ENCODE results near the gene FAM83C.

The FAM83C gene

GRCh38 chr20:35252037-35252461, 40.2 kb downstream of the FAM83C start:
- FAIRE-seq (peak; percentile 53), DNase-seq (ENCODE audit: insufficient read length) (no peak)
- no peak for TF ChIP-seq POLR2AphosphoS5 (IDR thresholded peaks at IDR 0.05; ENCODE audit: low read depth, low read length)
- TF ChIP-seq TAF1 (IDR thresholded peaks at IDR 0.05; ENCODE audit: borderline replicate concordance, low read depth, low read length), result no peak
- no peak for TF ChIP-seq POLR2A (IDR thresholded peaks at IDR 0.05; ENCODE audit: low read depth, low read length)

DNA sequence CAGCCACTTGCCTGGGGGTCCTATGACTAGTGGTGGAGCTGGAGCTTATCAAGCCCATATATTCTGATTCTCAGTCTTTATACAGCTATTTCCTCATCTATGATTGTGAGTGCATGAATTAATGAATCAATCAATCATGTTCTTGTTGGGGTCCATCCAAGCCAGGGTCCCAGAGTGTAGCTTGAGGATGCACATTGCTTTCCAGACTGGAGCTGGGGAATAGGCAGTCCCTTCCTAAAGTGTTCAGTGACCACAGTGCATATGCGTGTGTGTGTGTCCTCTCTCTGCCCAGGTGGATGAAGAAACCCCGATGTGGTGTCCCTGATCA, 40.6 kb downstream of the FAM83C start:
- FAIRE-seq (no peak), DNase-seq (ENCODE audit: insufficient read length) (no peak)
- no peak for TF ChIP-seq POLR2A (IDR thresholded peaks at IDR 0.05; ENCODE audit: low read depth, low read length)
- TF ChIP-seq TAF1 (IDR thresholded peaks at IDR 0.05; ENCODE audit: borderline replicate concordance, low read depth, low read length), result no peak
- TF ChIP-seq POLR2AphosphoS5 (IDR thresholded peaks at IDR 0.05; ENCODE audit: low read depth, low read length), result no peak

DNA sequence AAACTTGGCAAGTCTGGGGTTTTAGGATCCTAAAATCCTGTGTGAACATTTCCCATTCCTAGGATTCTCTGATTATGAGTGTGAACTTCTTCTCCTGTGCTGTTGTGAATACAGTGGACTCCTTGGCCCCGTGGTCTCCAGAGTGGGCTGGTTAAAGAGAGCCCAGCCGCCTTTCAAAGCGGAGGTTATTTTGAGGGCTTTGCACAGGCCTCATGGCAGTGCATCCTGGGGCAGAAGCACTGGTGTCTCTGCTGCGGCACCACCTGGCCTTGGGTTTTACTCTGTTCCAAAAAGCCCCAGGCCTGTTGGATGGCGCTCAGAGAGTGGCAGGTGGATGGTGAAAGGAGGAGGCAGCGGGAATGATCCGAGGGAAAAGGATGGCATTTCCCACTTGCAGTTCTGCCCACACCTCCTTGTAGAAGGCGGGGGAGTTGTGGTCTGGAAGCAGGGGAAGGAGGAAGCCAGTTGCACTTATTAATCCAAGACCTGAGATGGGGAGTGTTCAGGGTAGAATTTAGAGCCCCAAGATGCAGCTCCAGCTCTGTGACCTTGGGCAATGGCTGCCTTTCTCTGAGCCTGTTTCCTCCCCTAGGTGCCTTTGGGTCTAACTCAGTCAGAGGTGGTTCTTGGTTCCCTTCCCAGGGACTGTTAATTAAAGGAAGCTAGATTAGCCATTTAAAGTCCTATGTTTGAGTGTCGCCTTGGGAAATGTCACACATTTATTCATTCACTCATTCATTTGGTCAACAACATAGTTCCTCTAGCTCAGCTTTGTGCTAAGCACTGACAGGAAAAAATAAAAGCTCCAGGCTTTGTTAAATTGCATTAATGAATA, 43.4 kb downstream of the FAM83C start:
- DNase-seq (ENCODE audit: insufficient read length) (no peak), FAIRE-seq (no peak)
- no peak for TF ChIP-seq TAF1 (IDR thresholded peaks at IDR 0.05; ENCODE audit: borderline replicate concordance, low read depth, low read length)
- TF ChIP-seq POLR2A (IDR thresholded peaks at IDR 0.05; ENCODE audit: low read depth, low read length), result no peak

DNA sequence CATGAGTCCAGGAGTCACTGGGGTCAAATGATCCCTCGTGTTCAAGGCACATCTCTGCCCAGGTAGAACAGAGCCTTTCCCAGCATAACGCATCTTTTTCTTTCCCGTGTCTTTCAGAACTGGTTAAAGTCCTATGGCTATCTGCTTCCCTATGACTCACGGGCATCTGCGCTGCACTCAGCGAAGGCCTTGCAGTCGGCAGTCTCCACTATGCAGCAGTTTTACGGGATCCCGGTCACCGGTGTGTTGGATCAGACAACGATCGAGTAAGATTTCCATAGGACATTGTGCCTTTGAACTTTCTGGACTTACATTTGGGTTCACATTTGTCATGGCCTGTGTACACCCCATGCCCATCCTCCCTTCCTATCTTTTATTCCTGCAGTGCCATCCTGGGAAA, 45.5 kb downstream of the FAM83C start:
- no peak for TF ChIP-seq POLR2A (IDR thresholded peaks at IDR 0.05; ENCODE audit: low read depth, low read length)
- DNase-seq (ENCODE audit: insufficient read length), result no peak
- FAIRE-seq, result no peak

GRCh38 chr20:35243986-35244385, 48.2 kb downstream of the FAM83C start:
- FAIRE-seq (no peak), DNase-seq (ENCODE audit: insufficient read length) (no peak)
- no peak for TF ChIP-seq POLR2AphosphoS5 (IDR thresholded peaks at IDR 0.05; ENCODE audit: low read depth, low read length)
- no peak for TF ChIP-seq TAF1 (IDR thresholded peaks at IDR 0.05; ENCODE audit: borderline replicate concordance, low read depth, low read length)
- TF ChIP-seq POLR2A (IDR thresholded peaks at IDR 0.05; ENCODE audit: low read depth, low read length), result no peak

- no peak for FAIRE-seq
- TF ChIP-seq POLR2AphosphoS5 (IDR thresholded peaks at IDR 0.05; ENCODE audit: low read depth, low read length), result no peak
- TF ChIP-seq POLR2A (IDR thresholded peaks at IDR 0.05; ENCODE audit: low read depth, low read length), result no peak
- no peak for TF ChIP-seq TAF1 (IDR thresholded peaks at IDR 0.05; ENCODE audit: borderline replicate concordance, low read depth, low read length)
- DNase-seq (ENCODE audit: insufficient read length), result no peak
These were observed 48.9 kb downstream of the FAM83C start for GRCh38 chr20:35243317-35243716.

- FAIRE-seq (no peak), DNase-seq (ENCODE audit: insufficient read length) (no peak)
- no peak for TF ChIP-seq POLR2A (IDR thresholded peaks at IDR 0.05; ENCODE audit: low read depth, low read length)
- TF ChIP-seq TAF1 (IDR thresholded peaks at IDR 0.05; ENCODE audit: borderline replicate concordance, low read depth, low read length), result no peak
- TF ChIP-seq POLR2AphosphoS5 (IDR thresholded peaks at IDR 0.05; ENCODE audit: low read depth, low read length), result no peak
These were observed 51.4 kb downstream of the FAM83C start for GRCh38 chr20:35240811-35241293.

- DNase-seq (ENCODE audit: insufficient read length), result no peak
- no peak for TF ChIP-seq TAF1 (IDR thresholded peaks at IDR 0.05; ENCODE audit: borderline replicate concordance, low read depth, low read length)
- no peak for TF ChIP-seq POLR2AphosphoS5 (IDR thresholded peaks at IDR 0.05; ENCODE audit: low read depth, low read length)
- no peak for TF ChIP-seq POLR2A (IDR thresholded peaks at IDR 0.05; ENCODE audit: low read depth, low read length)
- FAIRE-seq, result no peak
These were observed 52.0 kb downstream of the FAM83C start for GRCh38 chr20:35240083-35240810.

- DNase-seq (ENCODE audit: insufficient read length) (no peak), FAIRE-seq (no peak)
- TF ChIP-seq POLR2A (IDR thresholded peaks at IDR 0.05; ENCODE audit: low read depth, low read length) (no peak), TAF1 (IDR thresholded peaks at IDR 0.05; ENCODE audit: borderline replicate concordance, low read depth, low read length) (no peak), POLR2AphosphoS5 (IDR thresholded peaks at IDR 0.05; ENCODE audit: low read depth, low read length) (no peak)
These were observed 53.5 kb downstream of the FAM83C start for GRCh38 chr20:35238735-35239134.

GRCh38 chr20:35238170-35238569, 54.1 kb downstream of the FAM83C start:
- TF ChIP-seq POLR2A (IDR thresholded peaks at IDR 0.05; ENCODE audit: low read depth, low read length) (no peak), TAF1 (IDR thresholded peaks at IDR 0.05; ENCODE audit: borderline replicate concordance, low read depth, low read length) (no peak), POLR2AphosphoS5 (IDR thresholded peaks at IDR 0.05; ENCODE audit: low read depth, low read length) (no peak)
- DNase-seq (ENCODE audit: insufficient read length) (no peak), FAIRE-seq (no peak)

GRCh38 chr20:35237486-35237885, 54.7 kb downstream of the FAM83C start:
- FAIRE-seq (no peak), DNase-seq (ENCODE audit: insufficient read length) (no peak)
- no peak for TF ChIP-seq POLR2AphosphoS5 (IDR thresholded peaks at IDR 0.05; ENCODE audit: low read depth, low read length)
- TF ChIP-seq TAF1 (IDR thresholded peaks at IDR 0.05; ENCODE audit: borderline replicate concordance, low read depth, low read length), result no peak
- no peak for TF ChIP-seq POLR2A (IDR thresholded peaks at IDR 0.05; ENCODE audit: low read depth, low read length)

- DNase-seq (ENCODE audit: insufficient read length) (no peak), FAIRE-seq (no peak)
- TF ChIP-seq TAF1 (IDR thresholded peaks at IDR 0.05; ENCODE audit: borderline replicate concordance, low read depth, low read length) (no peak), POLR2A (IDR thresholded peaks at IDR 0.05; ENCODE audit: low read depth, low read length) (no peak), POLR2AphosphoS5 (IDR thresholded peaks at IDR 0.05; ENCODE audit: low read depth, low read length) (no peak)
These were observed 56.3 kb downstream of the FAM83C start for GRCh38 chr20:35235881-35236280.

Measured in GM12892 (cell line).